Activated CD8-positive, alpha-beta T cell treated with anti-CD3 and anti-CD28 coated beads for 36 hours (primary cell): ENCODE data around the gene GBF1. TPM values are rescaled to one million over a fixed set of nuclear protein-coding genes. Genes with fewer than 3 reads are reported as not detected.

ENCODE experiments used
- ATAC-seq: fragments of 200-7000 bp; cut with Tn5 transposase; one replicate; pipeline ENCODE4 v1.10.0; 2021; ENCODE audit warnings: mild to moderate bottlenecking, moderate library complexity
- CTCF ChIA-PET: fragments of 350-600 bp; sonication (Branson Sonifier 250); formaldehyde crosslinking; loops from one replicate; lab custom pipeline; 2021; ENCODE audit warnings: antibody characterized with exemption; lab: Charles Lee
- POLR2A ChIA-PET: fragments of 350-600 bp; sonication (Branson Sonifier 250); formaldehyde crosslinking; loops from one replicate; lab custom pipeline; 2021; ENCODE audit warnings: antibody characterized with exemption; lab: Charles Lee
- DNase-seq: peaks from one replicate; pipeline ENCODE4 v3.0.0-alpha.2; 2020
- H3K27ac Mint-ChIP-seq: one replicate; pipeline ENCODE4 v1.8.0; 2021; ENCODE audit warnings: mild to moderate bottlenecking, mixed read lengths
- H3K27me3 Mint-ChIP-seq: one replicate; pipeline ENCODE4 v1.8.0; 2021; ENCODE audit warnings: mixed read lengths
- H3K36me3 Mint-ChIP-seq: one replicate; pipeline ENCODE4 v1.8.0; 2021; ENCODE audit warnings: low read depth, mixed read lengths
- H3K4me1 Mint-ChIP-seq: one replicate; pipeline ENCODE4 v1.8.0; 2021; ENCODE audit warnings: low read depth, mixed read lengths
- H3K4me3 Mint-ChIP-seq: one replicate; pipeline ENCODE4 v1.8.0; 2021; ENCODE audit warnings: mild to moderate bottlenecking, moderate library complexity, mixed read lengths
- H3K9me3 Mint-ChIP-seq: one replicate; pipeline ENCODE4 v1.8.0; 2021; ENCODE audit warnings: mixed read lengths
- intact Hi-C: fragments of 100-400 bp; cut with micrococcal nuclease; formaldehyde crosslinking; loops from one replicate; pipeline ENCODE4 v1.10.0; 2022
- total RNA-seq, 2 experiments: library from RNA; stranded (reverse); gene quantifications; one replicate each; pipeline ENCODE4 v1.2.3, GENCODE V29; 2021
- TF ChIP-seq, protein P1 (sequence below): fragments of 200-600 bp; IDR thresholded peaks from one replicate; pipeline ENCODE4 v1.8.0; 2022; ENCODE audit warnings: antibody characterized with exemption, mild to moderate bottlenecking

Gene GBF1
- total RNA-seq, 2 experiments from 2014 or later = 25.4 to 28.2 TPM

DNA sequence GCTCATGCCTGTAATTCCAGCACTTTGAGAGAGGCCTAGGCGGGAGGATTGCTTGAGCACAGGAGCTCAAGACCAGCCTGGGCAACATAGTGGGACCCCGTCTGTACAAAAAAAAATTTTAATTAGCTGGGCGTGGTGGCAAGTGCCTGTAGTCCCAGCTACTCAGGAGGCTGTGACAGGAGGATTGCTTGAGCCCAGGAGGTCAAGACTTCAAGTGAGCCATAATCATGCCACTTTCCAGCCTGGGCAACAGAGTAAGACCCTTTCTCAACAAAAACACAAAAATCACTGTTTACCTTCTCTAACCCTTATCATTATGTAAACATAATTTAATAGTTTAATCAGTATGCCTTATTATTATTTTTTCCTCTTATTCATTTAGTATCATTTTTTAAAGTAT lies 44.5 kb downstream of the GBF1 start:
- Mint-ChIP-seq H3K36me3 (peaks cover 9% of the 10 kb centered on the region), H3K9me3 (no peaks in the 10 kb centered on the region), H3K27me3 (no peaks in the 10 kb centered on the region), H3K4me3 (no peak overlapping the region), H3K4me1 (peaks cover 42% of the 10 kb centered on the region), H3K27ac (no peak overlapping the region)
- DNase-seq (no peak), ATAC-seq (no peak)
- ChIA-PET POLR2A (no interaction called here), CTCF (interaction anchor here (3.3 kb wide), 1 partner anchor 59 kb away, joined by 19 read pairs; no protein-coding TSS in a partner anchor)
- intact Hi-C loops = no loop called here
- TF ChIP-seq, protein P1, sequence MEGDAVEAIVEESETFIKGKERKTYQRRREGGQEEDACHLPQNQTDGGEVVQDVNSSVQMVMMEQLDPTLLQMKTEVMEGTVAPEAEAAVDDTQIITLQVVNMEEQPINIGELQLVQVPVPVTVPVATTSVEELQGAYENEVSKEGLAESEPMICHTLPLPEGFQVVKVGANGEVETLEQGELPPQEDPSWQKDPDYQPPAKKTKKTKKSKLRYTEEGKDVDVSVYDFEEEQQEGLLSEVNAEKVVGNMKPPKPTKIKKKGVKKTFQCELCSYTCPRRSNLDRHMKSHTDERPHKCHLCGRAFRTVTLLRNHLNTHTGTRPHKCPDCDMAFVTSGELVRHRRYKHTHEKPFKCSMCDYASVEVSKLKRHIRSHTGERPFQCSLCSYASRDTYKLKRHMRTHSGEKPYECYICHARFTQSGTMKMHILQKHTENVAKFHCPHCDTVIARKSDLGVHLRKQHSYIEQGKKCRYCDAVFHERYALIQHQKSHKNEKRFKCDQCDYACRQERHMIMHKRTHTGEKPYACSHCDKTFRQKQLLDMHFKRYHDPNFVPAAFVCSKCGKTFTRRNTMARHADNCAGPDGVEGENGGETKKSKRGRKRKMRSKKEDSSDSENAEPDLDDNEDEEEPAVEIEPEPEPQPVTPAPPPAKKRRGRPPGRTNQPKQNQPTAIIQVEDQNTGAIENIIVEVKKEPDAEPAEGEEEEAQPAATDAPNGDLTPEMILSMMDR = no peak

DNA sequence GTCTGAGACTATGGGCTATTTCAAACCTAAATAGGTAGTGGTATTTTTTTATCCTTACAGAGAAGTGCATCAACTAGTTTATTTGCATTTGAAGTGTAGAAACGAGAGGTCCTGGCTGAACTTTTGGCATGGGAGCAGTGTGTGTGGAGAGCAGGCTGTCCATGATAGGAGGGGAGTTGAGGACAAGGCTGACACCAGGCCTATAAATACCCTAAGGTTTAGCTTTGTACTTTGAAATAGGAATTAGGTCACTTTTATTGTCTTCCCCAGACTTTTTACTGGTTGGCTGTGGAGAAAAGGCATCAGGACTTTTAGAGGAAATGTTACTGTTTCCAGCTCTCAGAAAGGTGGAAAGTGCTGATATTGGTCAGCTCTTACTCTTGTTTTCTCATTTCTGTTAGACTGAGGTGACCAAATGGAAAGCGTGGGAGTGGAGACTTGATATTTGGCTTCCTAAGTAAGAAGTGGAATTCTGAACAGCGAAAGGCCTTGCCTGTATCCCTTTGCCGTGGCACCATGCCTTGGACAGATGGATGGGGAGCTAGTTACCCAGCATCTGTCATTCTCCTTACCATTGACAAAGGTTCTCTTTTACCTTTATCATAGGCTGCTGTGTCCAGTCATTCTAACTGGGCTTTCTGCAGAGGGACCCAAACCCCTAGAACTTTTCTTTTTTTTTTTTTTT lies 46.0 kb downstream of the GBF1 start:
- ATAC-seq (no peak), DNase-seq (no peak)
- Mint-ChIP-seq H3K4me3 (no peak overlapping the region), H3K9me3 (no peaks in the 10 kb centered on the region), H3K27me3 (no peaks in the 10 kb centered on the region), H3K36me3 (peaks cover 4% of the 10 kb centered on the region), H3K4me1 (peaks cover 27% of the 10 kb centered on the region), H3K27ac (no peak overlapping the region)
- CTCF ChIA-PET = interaction anchor here (0.9 to 3.3 kb wide), 4 partner anchors 13 to 61 kb away, joined by 3 to 19 read pairs (median 4); no protein-coding TSS in a partner anchor
- TF ChIP-seq, protein P1 = no peak
- POLR2A ChIA-PET = interaction anchor here (0.7 kb wide), 1 partner anchor 12 kb away, joined by 4 read pairs; no protein-coding TSS in a partner anchor
- intact Hi-C loops = no loop called here

DNA sequence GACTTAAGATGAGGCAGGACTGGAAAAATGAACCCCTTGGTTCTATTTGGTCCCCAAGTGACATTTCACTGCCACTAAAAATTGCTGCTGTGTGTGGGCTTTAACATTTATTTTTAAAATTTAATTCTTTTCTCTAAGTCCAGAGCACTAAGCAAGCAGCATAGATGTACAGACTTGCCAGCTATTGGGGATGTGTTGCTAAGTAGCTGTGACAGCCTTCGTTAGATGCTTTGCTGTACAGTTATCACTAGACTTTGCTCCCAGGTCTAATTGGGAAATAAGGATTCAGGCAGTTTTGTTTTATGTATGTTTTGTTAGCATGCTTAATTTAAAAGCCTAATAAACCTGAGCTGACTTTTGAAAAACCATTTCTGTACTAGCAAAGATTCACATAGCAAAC lies 51.8 kb downstream of the GBF1 start:
- H3K4me3 Mint-ChIP-seq = no peak overlapping the region
- no peak overlapping the region for H3K27ac Mint-ChIP-seq
- POLR2A ChIA-PET = no interaction called here

DNA sequence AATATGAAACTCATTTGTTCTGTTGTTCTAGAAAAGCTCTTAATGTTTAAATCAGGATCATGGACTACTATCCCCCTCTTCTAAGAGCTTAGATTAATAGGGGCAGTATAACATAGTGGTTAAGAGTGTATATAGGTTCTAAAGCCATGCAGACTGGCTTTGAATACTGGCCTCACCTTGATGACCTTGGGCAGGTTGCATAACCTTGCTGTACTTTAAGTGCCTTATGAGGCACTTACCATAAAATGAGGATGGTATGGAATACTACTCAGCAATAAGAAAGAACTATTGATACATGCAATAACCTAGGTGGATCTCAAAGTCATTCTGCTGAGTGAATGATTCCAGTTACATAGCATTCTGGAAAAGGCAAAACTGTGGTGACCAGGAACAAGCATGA lies 53.6 kb downstream of the GBF1 start:
- Mint-ChIP-seq H3K27me3 (no peaks in the 10 kb centered on the region), H3K4me3 (no peak overlapping the region), H3K36me3 (peaks cover 10% of the 10 kb centered on the region), H3K4me1 (peaks cover 26% of the 10 kb centered on the region), H3K27ac (peak overlapping the region; percentile 36), H3K9me3 (no peaks in the 10 kb centered on the region)
- intact Hi-C loops = no loop called here
- ATAC-seq (no peak), DNase-seq (no peak)
- POLR2A ChIA-PET = interaction anchor here (1.1 kb wide), 1 partner anchor 13 kb away, joined by 3 read pairs; no protein-coding TSS in a partner anchor
- TF ChIP-seq, protein P1 = no peak
- CTCF ChIA-PET = interaction anchor here (0.7 to 2.9 kb wide), 4 partner anchors 12 to 68 kb away, joined by 3 to 12 read pairs (median 4); no protein-coding TSS in a partner anchor

More for the DNA sequence above, 51.8 kb downstream of the GBF1 start:
- CTCF ChIA-PET = interaction anchor here (1.0 to 3.3 kb wide), 3 partner anchors 9 to 55 kb away, joined by 3 to 11 read pairs (median 7); no protein-coding TSS in a partner anchor
- Mint-ChIP-seq H3K36me3 (peaks cover 5% of the 10 kb centered on the region), H3K27me3 (no peaks in the 10 kb centered on the region), H3K9me3 (no peaks in the 10 kb centered on the region), H3K4me1 (peaks cover 26% of the 10 kb centered on the region)
- ATAC-seq = no peak
- no peak for DNase-seq
- intact Hi-C loops = no loop called here
- TF ChIP-seq, protein P1 = no peak

DNA sequence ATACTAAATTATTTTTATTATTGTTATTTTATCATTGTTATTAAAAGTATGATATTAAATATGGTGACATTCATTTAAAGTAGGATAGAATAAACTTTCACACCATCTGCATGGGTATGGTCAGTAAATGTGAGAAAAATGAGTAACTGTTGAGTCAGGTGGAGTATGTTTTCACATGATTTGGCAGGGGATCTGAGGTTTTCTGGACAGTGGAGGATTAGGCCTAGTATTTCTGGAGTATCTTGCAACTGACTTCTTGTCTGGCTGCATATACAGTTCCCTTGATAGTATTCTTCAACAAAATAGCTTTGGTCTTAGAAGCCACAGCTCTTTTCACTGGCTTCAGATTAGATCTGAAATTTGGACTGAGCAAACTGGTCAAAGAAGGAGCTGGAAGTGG lies 54.5 kb downstream of the GBF1 start:
- Mint-ChIP-seq H3K36me3 (peaks cover 10% of the 10 kb centered on the region), H3K9me3 (no peaks in the 10 kb centered on the region), H3K4me3 (no peak overlapping the region), H3K27ac (peak overlapping the region; percentile 83), H3K27me3 (no peaks in the 10 kb centered on the region), H3K4me1 (peaks cover 26% of the 10 kb centered on the region)
- TF ChIP-seq, protein P1 = no peak
- intact Hi-C loops = no loop called here
- ATAC-seq (peak; percentile 60), DNase-seq (no peak)
- ChIA-PET POLR2A (no interaction called here), CTCF (interaction anchor here (1.7 to 2.9 kb wide), 2 partner anchors 52 to 69 kb away, joined by 8 to 12 read pairs; no protein-coding TSS in a partner anchor)
